Measurements from ENCODE around the gene NLGN3. TPM values are rescaled to one million over a fixed set of nuclear protein-coding genes. Genes with fewer than 3 reads are reported as not detected.
A peak's percentile ranks its signal among the peaks of the same experiment; 100 is the strongest.

NLGN3 gene
- total and polyA plus RNA-seq, 2 of the 8 experiments (the other 6 are each of a cell fraction or from before 2014, with no cell fraction given): 12.0 to 14.8 TPM

DNA sequence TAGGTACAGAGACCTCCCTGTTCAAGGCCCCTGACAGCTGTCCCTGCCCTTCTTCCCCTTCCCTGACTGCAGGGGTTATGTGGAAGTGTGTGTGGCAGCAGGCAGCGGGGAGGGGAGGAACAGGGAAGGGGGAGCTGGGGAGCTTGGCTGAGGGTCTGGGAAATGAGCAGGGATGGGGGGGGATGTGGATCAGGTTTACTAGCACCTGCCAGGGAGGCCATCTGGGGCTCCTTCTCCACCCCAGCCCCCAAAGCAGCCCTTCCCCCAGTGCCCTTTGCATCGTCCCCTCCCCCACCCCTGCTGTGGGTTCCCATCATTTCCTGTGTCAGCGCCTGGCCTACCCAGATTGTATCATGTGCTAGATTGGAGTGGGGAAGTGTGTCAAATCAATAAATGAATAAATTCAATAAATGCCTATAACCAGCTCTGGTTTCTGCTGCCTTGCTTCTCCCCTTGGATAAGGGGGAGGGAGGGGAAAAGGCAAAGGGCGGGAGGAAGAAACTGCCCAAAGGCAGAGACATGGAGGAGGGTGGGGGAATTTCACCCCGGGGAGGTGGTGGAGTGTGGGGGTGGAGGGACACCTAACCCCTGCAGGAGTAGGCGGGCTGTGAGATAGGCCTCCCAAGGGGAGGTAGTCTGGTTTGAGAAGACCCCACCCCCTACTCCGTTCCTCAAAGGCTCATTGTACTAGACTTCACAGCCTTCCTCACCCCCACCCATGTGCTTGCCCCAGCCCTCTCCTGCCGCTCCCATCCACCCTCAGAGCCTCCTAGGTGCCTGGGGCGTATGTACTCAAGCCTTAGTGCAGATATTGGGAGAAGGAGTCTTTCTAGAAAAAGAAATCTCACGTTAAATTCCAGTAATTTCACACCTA is 41.3 kb upstream of the NLGN3 start:
- no peaks in the 10 kb centered on the region for H3K79me1 ChIP-seq (ENCODE audit: low read depth, low read length)
- WGBS, 2 experiments (ENCODE audit: extremely low coverage in 1 of 2, insufficient coverage in 1 of 2, insufficient read length in 1 of 2, insufficient replicate concordance in 2 of 2, low coverage in 1 of 2, low lambda C conversion rate in 2 of 2, missing lambda C conversion rate in 1 of 2): 4% methylated on average over 4 of the region's 10 CpGs; no CpG with 5 or more reads in 1 of the 2 experiments
- H3K27ac ChIP-seq (ENCODE audit: low read depth, low read length): peak overlapping the region; percentile 36; the same call in 1 of the 2 replicates
- H4K20me1 ChIP-seq (replicated peaks in 1 of 2; ENCODE audit: control insufficient read depth in 1 of 2, insufficient read depth in 2 of 2, low read length in 2 of 2): no peaks in the 10 kb centered on the region
- no peak overlapping the region for H4K8ac ChIP-seq (ENCODE audit: extremely low read depth, insufficient read depth, low read length)
- H3K4ac ChIP-seq (replicated peaks; ENCODE audit: insufficient read length, low read depth, low read length): no peak overlapping the region
- POLR2A ChIA-PET (ENCODE audit: partially characterized antibody): interaction anchor here (0.8 to 1.4 kb wide), 7 partner anchors 8 to 173 kb away, joined by 3 to 10 read pairs (median 3); partner anchors contain the start of genes IL2RG, MED12 and SLC7A3
- H3K27me3 ChIP-seq (replicated peaks in 1 of 4; ENCODE audit: control insufficient read depth in 3 of 4, extremely low read depth in 1 of 4, insufficient read depth in 3 of 4, low read length in 3 of 4): peaks cover 0 to 5% (median 0%) of the 10 kb centered on the region in 4 experiments; a peak in 1 of 7 replicates
- peak overlapping the region in 2 of 4 experiments; percentile 13 to 53; a peak in 4 of 8 replicates for H3K4me3 ChIP-seq (ENCODE audit: extremely low read depth in 1 of 4, insufficient read depth in 2 of 4, low read depth in 3 of 4, low read length in 4 of 4)
- H2AK5ac ChIP-seq (ENCODE audit: low read depth, low read length): 0 out of 2 replicates have a peak overlapping the region, but pooled peaks have one; percentile 39
- peak overlapping the region; percentile 52 for H4K91ac ChIP-seq (replicated peaks; ENCODE audit: insufficient read length, low read length)
- no peak overlapping the region for H3K56ac ChIP-seq (replicated peaks; ENCODE audit: insufficient read length, low read depth, low read length)
- peak overlapping the region; percentile 72; the same call in 1 of the 2 replicates for H2BK20ac ChIP-seq (ENCODE audit: low read length)
- no peak overlapping the region for H3K23ac ChIP-seq (ENCODE audit: insufficient read length)
- no peaks in the 10 kb centered on the region for H3K79me2 ChIP-seq (ENCODE audit: control insufficient read depth in 1 of 2, insufficient read depth in 2 of 2, low read length in 2 of 2)
- CTCF ChIA-PET (ENCODE audit: partially characterized antibody): interaction anchor here (1.4 to 1.5 kb wide), 2 partner anchors 26 to 105 kb away, joined by 4 to 5 read pairs; no protein-coding TSS in a partner anchor
- H3K4me1 ChIP-seq (replicated peaks in 1 of 4; ENCODE audit: control insufficient read depth in 3 of 4, insufficient read depth in 4 of 4, low read length in 3 of 4): peaks cover 6 to 39% (median 18%) of the 10 kb centered on the region in 4 experiments
- peak overlapping the region; percentile 48 for H3K18ac ChIP-seq (ENCODE audit: extremely low read depth, low read length)
- DNase-seq (ENCODE audit: low read depth in 1 of 2, low spot score in 2 of 2) (peak; percentile 43 to 56), FAIRE-seq (peak; percentile 52)
- H4K5ac ChIP-seq (ENCODE audit: insufficient read length, low read depth, low read length): peak overlapping the region; percentile 58
- no peak overlapping the region for H3K14ac ChIP-seq (ENCODE audit: insufficient read length)
- H3K4me2 ChIP-seq (ENCODE audit: insufficient read depth in 1 of 2, low read depth in 2 of 2, low read length in 2 of 2): peak overlapping the region; percentile 60 to 74
- H3K9me3 ChIP-seq (ENCODE audit: insufficient read depth in 2 of 2, low read depth in 1 of 2, low read length in 1 of 2): no peaks in the 10 kb centered on the region
- H2BK5ac ChIP-seq (ENCODE audit: low read depth, low read length): peak overlapping the region; percentile 3; the same call in 1 of the 2 replicates
- no peak overlapping the region for H2BK15ac ChIP-seq (ENCODE audit: low read length)
- no peak overlapping the region for H2BK12ac ChIP-seq (ENCODE audit: low read depth, low read length)
- no peak overlapping the region for H2BK120ac ChIP-seq (replicated peaks; ENCODE audit: low read depth, low read length)
- no peak overlapping the region for H2AFZ ChIP-seq (ENCODE audit: low read length)
- H3K9ac ChIP-seq (replicated peaks in 1 of 4; ENCODE audit: extremely low read depth in 1 of 4, low read depth in 3 of 4, low read length in 3 of 4): no peak overlapping the region
- peaks cover 0 to 6% (median 0%) of the 10 kb centered on the region in 4 experiments; a peak in 1 of 8 replicates for H3K36me3 ChIP-seq (ENCODE audit: control insufficient read depth in 2 of 4, insufficient read depth in 4 of 4, low read length in 3 of 4)
- H3K23me2 ChIP-seq (ENCODE audit: low read depth, low read length): peaks cover 5% of the 10 kb centered on the region
- TF ChIP-seq SP1 (IDR thresholded peaks at IDR 0.05; ENCODE audit: low read depth, low read length) (0 out of 2 replicates have a peak, but pooled peaks have one; percentile 5), RBBP5 (IDR thresholded peaks at IDR 0.05; ENCODE audit: borderline replicate concordance, low read depth, low read length) (0 out of 2 replicates have a peak, but pooled peaks have one; percentile 8), ASH2L (IDR thresholded peaks at IDR 0.05; ENCODE audit: low read length) (peak; percentile 88), TCF12 (IDR thresholded peaks at IDR 0.05; ENCODE audit: low read depth, low read length) (0 out of 2 replicates have a peak, but pooled peaks have one; percentile 71)
- TF ChIP-seq, protein P1, sequence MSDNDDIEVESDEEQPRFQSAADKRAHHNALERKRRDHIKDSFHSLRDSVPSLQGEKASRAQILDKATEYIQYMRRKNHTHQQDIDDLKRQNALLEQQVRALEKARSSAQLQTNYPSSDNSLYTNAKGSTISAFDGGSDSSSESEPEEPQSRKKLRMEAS (IDR thresholded peaks at IDR 0.05): peak; percentile 33; the same call in 1 of the 2 replicates
- TF ChIP-seq, protein P2, sequence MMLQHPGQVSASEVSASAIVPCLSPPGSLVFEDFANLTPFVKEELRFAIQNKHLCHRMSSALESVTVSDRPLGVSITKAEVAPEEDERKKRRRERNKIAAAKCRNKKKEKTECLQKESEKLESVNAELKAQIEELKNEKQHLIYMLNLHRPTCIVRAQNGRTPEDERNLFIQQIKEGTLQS (IDR thresholded peaks at IDR 0.05; ENCODE audit: insufficient read depth, low read depth, low read length): no peak
